GM23248 (cell line): Measurements from ENCODE around the gene MME. TPM values are rescaled to one million over a fixed set of nuclear protein-coding genes. Genes with fewer than 3 reads are reported as not detected.

Experiments used
- DNase-seq: peaks from one replicate; pipeline ENCODE4 v3.0.0-alpha.2; 2015
- H2AFZ ChIP-seq: fragments of 200-600 bp; sonication (generic); 2 replicates; pipeline ENCODE4 v1.6.1; 2016; ENCODE audit warnings: antibody characterized with exemption
- H3F3A ChIP-seq: fragments of 200-600 bp; sonication (generic); 2 replicates; pipeline ENCODE4 v1.6.1; 2016; ENCODE audit warnings: mild to moderate bottlenecking, antibody characterized with exemption, mixed run types; ENCODE audit not compliant: insufficient read depth
- H3K27ac ChIP-seq: fragments of 200-600 bp; sonication (generic); 2 replicates; pipeline ENCODE4 v1.5.1; 2016; ENCODE audit warnings: mild to moderate bottlenecking
- H3K27me3 ChIP-seq: fragments of 200-600 bp; sonication (generic); replicated peaks from 2 replicates; pipeline ENCODE4 v1.6.1; 2016; ENCODE audit warnings: mild to moderate bottlenecking; ENCODE audit not compliant: insufficient read depth
- H3K36me3 ChIP-seq: fragments of 200-600 bp; sonication (generic); 2 replicates; pipeline ENCODE4 v1.6.1; 2016; ENCODE audit warnings: low read depth, mild to moderate bottlenecking
- H3K4me1 ChIP-seq: fragments of 200-600 bp; sonication (generic); 2 replicates; pipeline ENCODE4 v1.6.1; 2016; ENCODE audit warnings: mild to moderate bottlenecking; ENCODE audit not compliant: insufficient read depth
- H3K4me2 ChIP-seq: fragments of 200-600 bp; sonication (generic); one replicate; pipeline ENCODE4 v1.6.1; 2016; ENCODE audit warnings: mild to moderate bottlenecking; ENCODE audit not compliant: unreplicated experiment
- H3K4me3 ChIP-seq: fragments of 200-600 bp; sonication (generic); 2 replicates; pipeline ENCODE4 v1.5.1; 2016; ENCODE audit warnings: mild to moderate bottlenecking
- H3K79me2 ChIP-seq: fragments of 200-600 bp; sonication (generic); 2 replicates; pipeline ENCODE4 v1.6.1; 2016; ENCODE audit warnings: mild to moderate bottlenecking; ENCODE audit not compliant: insufficient read depth
- H3K9ac ChIP-seq: fragments of 200-600 bp; sonication (generic); 2 replicates; pipeline ENCODE4 v1.6.1; 2016; ENCODE audit warnings: mild to moderate bottlenecking
- H3K9me2 ChIP-seq: fragments of 200-600 bp; sonication (generic); 2 replicates; pipeline ENCODE4 v1.6.1; 2016; ENCODE audit warnings: mixed run types, mild to moderate bottlenecking, moderate library complexity; ENCODE audit not compliant: insufficient read depth
- H3K9me3 ChIP-seq: fragments of 200-600 bp; sonication (generic); one replicate; pipeline ENCODE4 v1.6.1; 2017; ENCODE audit warnings: low read depth
- H4K20me1 ChIP-seq: fragments of 200-600 bp; sonication (generic); 2 replicates; pipeline ENCODE4 v1.6.0; 2016; ENCODE audit not compliant: insufficient read depth
- EZH2 ChIP-seq: fragments of 200-600 bp; sonication (generic); IDR thresholded peaks from 2 replicates; pipeline ENCODE4 v1.6.1; 2018; ENCODE audit warnings: antibody characterized with exemption, mild to moderate bottlenecking; ENCODE audit not compliant: insufficient read depth, poor library complexity, severe bottlenecking
- EZH2phosphoT487 ChIP-seq: fragments of 200-600 bp; sonication (generic); IDR thresholded peaks from 2 replicates; pipeline ENCODE4 v1.6.1; 2018; ENCODE audit warnings: antibody characterized with exemption, moderate library complexity, mild to moderate bottlenecking, low read depth; ENCODE audit not compliant: insufficient read depth
- WGBS, 2 experiments: methylation state at CpG; one replicate each; pipeline ENCODE4 v1.1.6; 2015 to 2017; ENCODE audit warnings: low lambda C conversion rate in 2 of 2, low coverage in 1 of 2; ENCODE audit errors: missing lambda C conversion rate in 2 of 2; 5-methylcytosine and 5-hydroxymethylcytosine counted together
- in situ Hi-C: fragments of 300-500 bp; cut with MboI; formaldehyde crosslinking; loops from 2 replicates; pipeline ENCODE4 v1.15.0; 2020
- polyA plus RNA-seq: library from polyadenylated mRNA; unstranded; fragments of >200 nt; fragmentation: Nextera tagmentation; extraction: Ambion mirVana; gene quantifications from 2 replicates; pipeline ENCODE4 v1.2.1, GENCODE V29; 2016
- total RNA-seq: library from RNA; depleted of rRNA; stranded (reverse); fragments of >200 nt; shearing (Covaris generic); gene quantifications from 2 replicates; pipeline ENCODE4 v1.2.3, GENCODE V29; 2014

Gene MME
- total and polyA plus RNA-seq, 2 experiments from 2014 or later, result 88.5 to 204 TPM

DNA sequence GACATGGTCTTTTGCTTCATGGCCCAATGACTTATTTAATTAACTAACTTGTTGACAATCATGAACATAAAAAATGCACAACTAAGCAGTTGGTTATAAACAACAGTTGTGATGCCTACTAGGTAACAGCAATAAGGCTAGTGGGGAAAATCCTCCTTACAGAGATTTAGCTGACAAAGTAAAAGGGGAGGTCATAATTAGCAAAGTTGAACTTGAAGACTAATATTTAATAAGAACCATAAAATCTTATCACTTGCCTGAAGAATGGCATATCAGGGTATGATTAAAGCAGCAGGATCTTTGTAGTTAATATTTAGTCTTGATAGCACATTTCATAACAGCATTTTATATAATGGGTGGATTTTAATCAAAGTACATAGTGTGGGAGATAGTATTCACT is 84.2 kb downstream of the MME start:
- in situ Hi-C loops, result no loop called here
- Histone ChIP-seq H3K4me1 (no peaks in the 10 kb centered on the region), H3K36me3 (peaks cover 26% of the 10 kb centered on the region), H3K9me2 (no peaks in the 10 kb centered on the region), H3K4me2 (no peak overlapping the region), H3K9me3 (no peaks in the 10 kb centered on the region), H2AFZ (no peak overlapping the region), H3F3A (no peaks in the 10 kb centered on the region), H3K9ac (no peak overlapping the region), H3K27me3 (no peaks in the 10 kb centered on the region), H3K27ac (no peak overlapping the region), H3K79me2 (no peaks in the 10 kb centered on the region), H4K20me1 (no peaks in the 10 kb centered on the region), H3K4me3 (no peak overlapping the region)
- TF ChIP-seq EZH2phosphoT487, result no peak
- no peak for TF ChIP-seq EZH2
- no peak for DNase-seq

DNA sequence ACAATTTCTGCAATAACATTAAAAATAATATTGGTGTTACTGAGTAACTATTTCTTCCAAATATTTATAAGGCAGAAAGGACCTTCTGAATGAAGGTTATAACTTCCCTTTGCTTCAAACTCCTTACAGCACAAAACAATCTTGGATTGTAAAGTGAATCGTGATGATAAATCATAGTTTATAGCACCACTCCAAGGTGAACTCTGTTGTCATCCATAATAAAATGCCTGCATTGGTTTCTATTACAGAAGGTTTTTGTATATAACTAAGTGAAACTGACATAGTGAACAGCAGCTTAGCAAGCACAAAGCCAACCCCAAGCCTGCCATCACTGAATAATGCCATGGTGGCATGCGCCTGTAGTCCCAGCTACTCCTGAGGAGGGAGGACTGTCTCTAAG is 86.3 kb downstream of the MME start:
- no peaks in the 10 kb centered on the region for H3K27me3 ChIP-seq
- H4K20me1 ChIP-seq, result no peaks in the 10 kb centered on the region
- H3K4me1 ChIP-seq, result no peaks in the 10 kb centered on the region
- WGBS, 2 experiments, result 98 to 100% methylated on average over 2 of the region's 2 CpGs
- no peak overlapping the region for H3K4me3 ChIP-seq
- H3F3A ChIP-seq, result no peaks in the 10 kb centered on the region
- DNase-seq, result no peak
- no peak overlapping the region for H3K27ac ChIP-seq
- no peak overlapping the region for H2AFZ ChIP-seq
- TF ChIP-seq EZH2, result no peak
- TF ChIP-seq EZH2phosphoT487, result no peak
- in situ Hi-C loops, result no loop called here
- no peaks in the 10 kb centered on the region for H3K9me3 ChIP-seq
- no peaks in the 10 kb centered on the region for H3K79me2 ChIP-seq
- H3K9ac ChIP-seq, result no peak overlapping the region
- no peaks in the 10 kb centered on the region for H3K9me2 ChIP-seq
- H3K36me3 ChIP-seq, result peaks cover 36% of the 10 kb centered on the region
- no peak overlapping the region for H3K4me2 ChIP-seq

DNA sequence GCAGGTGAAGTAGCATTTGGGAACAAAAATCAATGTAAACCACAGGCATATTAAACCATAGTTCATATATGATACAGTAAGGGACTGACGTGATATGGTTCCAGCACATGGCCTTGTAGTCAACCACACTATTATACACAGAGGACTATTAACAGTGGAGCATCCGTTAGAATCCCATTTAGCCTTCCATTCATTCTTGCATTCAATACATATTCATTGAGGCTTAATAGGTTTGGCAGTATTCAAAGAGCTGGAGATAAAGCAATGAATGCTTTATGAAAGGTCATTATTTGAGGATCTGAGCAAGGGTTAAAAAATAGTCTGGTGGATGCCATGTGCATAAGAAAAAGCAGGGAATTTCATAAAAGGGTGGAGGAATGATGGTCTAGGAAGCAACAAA is 89.1 kb downstream of the MME start:
- H3K79me2 ChIP-seq, result no peaks in the 10 kb centered on the region
- H3K4me2 ChIP-seq, result no peak overlapping the region
- no peak for TF ChIP-seq EZH2phosphoT487
- no peak for TF ChIP-seq EZH2
- H3K36me3 ChIP-seq, result peaks cover 58% of the 10 kb centered on the region
- no peak overlapping the region for H2AFZ ChIP-seq
- no peak overlapping the region for H3K4me3 ChIP-seq
- no peaks in the 10 kb centered on the region for H3K9me2 ChIP-seq
- no peaks in the 10 kb centered on the region for H4K20me1 ChIP-seq
- H3K27me3 ChIP-seq, result no peaks in the 10 kb centered on the region
- no peaks in the 10 kb centered on the region for H3K9me3 ChIP-seq
- DNase-seq, result no peak
- no peaks in the 10 kb centered on the region for H3F3A ChIP-seq
- in situ Hi-C loops, result no loop called here
- H3K9ac ChIP-seq, result no peak overlapping the region
- no peaks in the 10 kb centered on the region for H3K4me1 ChIP-seq
- H3K27ac ChIP-seq, result no peak overlapping the region
- 100% methylated on average over 2 of the region's 2 CpGs for WGBS, 2 experiments

DNA sequence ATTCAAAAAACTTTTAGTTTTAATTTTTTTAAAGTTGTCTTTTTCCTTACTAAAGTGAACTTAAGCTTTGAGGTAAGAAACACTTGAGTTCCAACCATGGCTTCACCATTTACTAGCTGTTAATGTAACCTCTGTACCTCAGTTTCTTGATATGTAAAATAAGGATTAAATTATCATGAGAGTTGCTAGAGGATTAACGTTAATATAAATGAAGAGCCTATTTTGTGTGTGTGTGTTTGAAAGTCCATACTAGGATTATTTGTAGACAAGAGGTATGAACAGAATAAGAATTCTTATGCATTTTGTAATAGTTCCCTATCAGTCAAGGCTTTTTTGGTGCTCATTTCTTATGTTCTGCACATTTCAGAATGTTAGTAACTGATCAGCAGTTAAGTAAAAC is 93.7 kb downstream of the MME start:
- Histone ChIP-seq H3K4me2 (no peak overlapping the region), H3K27me3 (no peaks in the 10 kb centered on the region), H3K27ac (no peak overlapping the region), H3K79me2 (no peaks in the 10 kb centered on the region), H3K4me1 (no peaks in the 10 kb centered on the region), H3K9ac (no peak overlapping the region), H3K36me3 (peaks cover 55% of the 10 kb centered on the region), H3K9me3 (no peaks in the 10 kb centered on the region), H3F3A (no peaks in the 10 kb centered on the region), H2AFZ (no peak overlapping the region), H4K20me1 (no peaks in the 10 kb centered on the region), H3K4me3 (no peak overlapping the region), H3K9me2 (no peaks in the 10 kb centered on the region)
- WGBS, 2 experiments, result 97% methylated on average over 1 of the region's 1 CpG
- in situ Hi-C loops, result no loop called here
- TF ChIP-seq EZH2 (no peak), EZH2phosphoT487 (no peak)
- no peak for DNase-seq

DNA sequence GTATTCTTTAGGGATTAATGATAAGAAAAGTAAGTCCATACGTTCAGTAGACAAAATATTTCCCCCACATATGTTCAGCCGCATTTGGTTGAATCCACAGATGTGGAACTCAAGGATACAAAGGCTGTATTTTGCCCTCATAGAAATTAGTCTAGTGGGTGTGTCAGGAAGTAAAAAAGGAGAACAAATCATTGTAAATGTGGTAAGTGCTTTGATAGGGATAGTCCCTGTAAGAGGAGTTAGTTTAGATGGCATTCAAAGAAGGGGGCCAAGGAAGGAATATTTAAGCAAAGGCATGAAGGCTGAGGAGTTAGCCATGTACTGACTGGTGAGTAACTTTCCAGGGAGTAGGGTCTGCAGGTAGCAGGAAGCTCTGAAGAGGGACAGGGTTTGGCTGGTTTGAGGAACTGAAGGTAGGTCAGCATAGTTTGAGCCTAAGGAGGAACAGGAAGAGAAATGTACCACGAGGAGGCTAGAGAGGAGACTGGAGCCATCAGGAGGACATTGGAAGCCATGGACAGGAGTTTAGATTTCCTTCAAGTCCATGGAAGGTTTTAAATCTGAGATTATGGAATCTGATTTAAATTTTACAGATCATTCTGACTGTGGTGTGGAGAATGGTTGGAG is 98.8 kb downstream of the MME start:
- Histone ChIP-seq H3K4me1 (no peaks in the 10 kb centered on the region), H3K79me2 (no peaks in the 10 kb centered on the region), H3K27ac (no peak overlapping the region), H3K9me3 (no peaks in the 10 kb centered on the region), H3K4me3 (no peak overlapping the region), H3K9me2 (no peaks in the 10 kb centered on the region), H3F3A (0 out of 2 replicates have a peak, but pooled peaks cover 2% of the 10 kb centered on the region), H3K9ac (no peak overlapping the region), H3K27me3 (no peaks in the 10 kb centered on the region), H2AFZ (no peak overlapping the region), H4K20me1 (no peaks in the 10 kb centered on the region), H3K4me2 (no peak overlapping the region), H3K36me3 (peaks cover 22% of the 10 kb centered on the region; the same call in 1 of the 2 replicates)
- no peak for DNase-seq
- WGBS, 2 experiments, result 86 to 89% methylated on average over 3 of the region's 3 CpGs
- in situ Hi-C loops, result no loop called here
- no peak for TF ChIP-seq EZH2
- no peak for TF ChIP-seq EZH2phosphoT487
